Common myeloid progenitor, CD34-positive (primary cell): ENCODE results near the gene BANK1.
A peak's percentile ranks its signal among the peaks of the same experiment; 100 is the strongest.

Experiments
- CTCF ChIA-PET: fragments of 350-600 bp; sonication (Branson Sonifier 250); formaldehyde crosslinking; loops from one replicate; lab custom pipeline; 2021; ENCODE audit warnings: antibody characterized with exemption; lab: Charles Lee
- POLR2A ChIA-PET: fragments of 350-600 bp; sonication (Branson Sonifier 250); formaldehyde crosslinking; loops from one replicate; lab custom pipeline; 2021; ENCODE audit warnings: antibody characterized with exemption; lab: Charles Lee
- DNase-seq, 3 donors: peaks; one replicate each; pipeline versions ENCODE4 v3.0.0 to v3.0.0-alpha.2; 2013
- H3K27ac ChIP-seq, 2 experiments: 1 replicate in 1 of 2; 2 replicates in 1 of 2; pipeline ENCODE4 v1.7.0; 2013; ENCODE audit warnings: inconsistent platforms in 2 of 2, low read length in 2 of 2, mild to moderate bottlenecking in 2 of 2, low read depth in 1 of 2, moderate library complexity in 1 of 2; ENCODE audit not compliant: severe bottlenecking in 2 of 2, insufficient read depth in 1 of 2, poor library complexity in 1 of 2
- H3K27me3 ChIP-seq, 5 experiments: replicated peaks in 2 of 5; 1 replicate in 3 of 5; 2 replicates in 2 of 5; pipeline versions ENCODE4 v1.6.1 to v1.7.0; 2013; ENCODE audit warnings: low read length in 4 of 5, mild to moderate bottlenecking in 2 of 5, moderate library complexity in 2 of 5, inconsistent platforms in 1 of 5; ENCODE audit not compliant: insufficient read depth in 5 of 5, control insufficient read depth in 4 of 5
- H3K36me3 ChIP-seq, 4 experiments: 1 replicate in 2 of 4; 2 replicates in 2 of 4; pipeline versions ENCODE4 v1.6.1 to v1.7.0; 2013; ENCODE audit warnings: low read length in 3 of 4, control low read depth in 1 of 4, mild to moderate bottlenecking in 1 of 4; ENCODE audit not compliant: control insufficient read depth in 4 of 4, insufficient read depth in 4 of 4
- H3K4me1 ChIP-seq, 4 experiments: 1 replicate in 3 of 4; 2 replicates in 1 of 4; pipeline versions ENCODE4 v1.6.1 to v1.7.1; 2013; ENCODE audit warnings: low read length in 3 of 4, mild to moderate bottlenecking in 3 of 4, control low read depth in 1 of 4, inconsistent platforms in 1 of 4, moderate library complexity in 1 of 4; ENCODE audit not compliant: control insufficient read depth in 4 of 4, insufficient read depth in 4 of 4; ENCODE audit errors: control extremely low read depth in 1 of 4
- H3K4me3 ChIP-seq, 7 experiments: 1 replicate in 4 of 7; 2 replicates in 3 of 7; pipeline versions ENCODE4 v1.5.1 to v1.7.0; 2013; ENCODE audit warnings: mild to moderate bottlenecking in 7 of 7, low read length in 6 of 7, moderate library complexity in 6 of 7, inconsistent platforms in 2 of 7, low read depth in 2 of 7, control low read depth in 1 of 7; ENCODE audit not compliant: insufficient read depth in 4 of 7, control insufficient read depth in 1 of 7; ENCODE audit errors: extremely low read depth in 1 of 7
- H3K9me3 ChIP-seq, 5 experiments: 1 replicate in 4 of 5; 2 replicates in 1 of 5; pipeline versions ENCODE4 v1.6.1 to v1.7.1; 2013; ENCODE audit warnings: low read length in 4 of 5, mild to moderate bottlenecking in 2 of 5, inconsistent platforms in 1 of 5, low read depth in 1 of 5, moderate library complexity in 1 of 5; ENCODE audit not compliant: control insufficient read depth in 4 of 5, insufficient read depth in 2 of 5; ENCODE audit errors: control extremely low read depth in 1 of 5
- WGBS: methylation state at CpG from one replicate; pipeline ENCODE4 v1.1.5; 2013; ENCODE audit not compliant: insufficient coverage; 5-methylcytosine and 5-hydroxymethylcytosine counted together

The BANK1 gene

DNA sequence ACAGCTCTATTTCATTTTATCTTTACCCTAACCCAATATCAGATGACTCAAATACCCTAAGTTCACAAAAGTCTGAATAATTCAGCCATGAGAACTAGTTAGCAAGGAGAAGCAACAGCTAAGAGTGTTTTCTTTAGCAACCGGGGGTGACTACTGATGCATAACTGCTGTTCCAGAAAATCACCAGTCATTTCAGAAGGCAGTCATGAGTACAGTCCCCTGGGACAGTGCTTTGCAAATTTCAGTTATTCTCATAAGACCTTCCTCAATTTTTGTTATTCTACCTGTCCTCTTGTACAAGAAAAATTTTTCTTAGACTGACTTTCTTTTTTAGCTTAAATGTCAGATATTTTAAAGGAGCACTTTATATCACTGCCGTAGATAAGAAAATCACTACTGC lies 16.4 kb downstream of the BANK1 start:
- Histone ChIP-seq H3K4me1 (no peaks in the 10 kb centered on the region), H3K36me3 (no peaks in the 10 kb centered on the region), H3K27me3 (no peaks in the 10 kb centered on the region), H3K4me3 (no peak overlapping the region), H3K9me3 (no peaks in the 10 kb centered on the region), H3K27ac (no peak overlapping the region)
- ChIA-PET POLR2A (interaction anchor here (0.6 kb wide), 1 partner anchor 277 kb away, joined by 7 read pairs; no protein-coding TSS in a partner anchor), CTCF (interaction anchor here (1.3 kb wide), 1 partner anchor 9 kb away, joined by 4 read pairs; no protein-coding TSS in a partner anchor)
- WGBS = 88% methylated on average over 1 of the region's 2 CpGs
- peak in 2 of 3 donors; percentile 46 to 61 for DNase-seq

DNA sequence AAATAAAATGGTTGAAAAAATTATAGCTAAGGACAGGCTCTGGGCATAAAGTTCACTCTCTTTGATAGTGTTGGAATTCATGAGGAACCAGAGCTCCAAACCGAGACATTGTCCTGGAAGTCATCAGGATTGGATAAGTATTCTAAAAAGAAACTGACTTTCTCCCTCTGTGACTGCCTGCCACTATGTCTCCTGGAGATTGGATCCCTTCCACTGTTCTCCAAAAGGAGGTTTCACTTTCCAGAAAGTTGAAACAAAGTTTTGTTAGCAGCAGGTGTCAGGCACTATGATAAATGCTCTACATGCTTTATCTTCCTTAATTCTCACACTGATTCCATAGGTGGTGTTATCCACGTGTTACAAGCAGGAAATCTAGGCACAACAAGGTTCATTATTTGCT lies 16.8 kb downstream of the BANK1 start:
- peak in 1 of 3 donors; percentile 13 for DNase-seq
- no peak overlapping the region for H3K4me3 ChIP-seq
- H3K27ac ChIP-seq = no peak overlapping the region
- ChIA-PET POLR2A (interaction anchor here (0.6 kb wide), 1 partner anchor 276 kb away, joined by 7 read pairs; no protein-coding TSS in a partner anchor), CTCF (interaction anchor here (1.3 kb wide), 1 partner anchor 10 kb away, joined by 4 read pairs; no protein-coding TSS in a partner anchor)
- no peaks in the 10 kb centered on the region for H3K36me3 ChIP-seq
- H3K27me3 ChIP-seq = no peaks in the 10 kb centered on the region
- WGBS = 67% methylated on average over 1 of the region's 2 CpGs
- H3K4me1 ChIP-seq = no peaks in the 10 kb centered on the region
- H3K9me3 ChIP-seq = no peaks in the 10 kb centered on the region

- POLR2A ChIA-PET = no interaction called here
- 63% methylated on average over 4 of the region's 5 CpGs for WGBS
These were observed 23.1 kb downstream of the BANK1 start for GRCh38 chr4:101813604-101814003.

DNA sequence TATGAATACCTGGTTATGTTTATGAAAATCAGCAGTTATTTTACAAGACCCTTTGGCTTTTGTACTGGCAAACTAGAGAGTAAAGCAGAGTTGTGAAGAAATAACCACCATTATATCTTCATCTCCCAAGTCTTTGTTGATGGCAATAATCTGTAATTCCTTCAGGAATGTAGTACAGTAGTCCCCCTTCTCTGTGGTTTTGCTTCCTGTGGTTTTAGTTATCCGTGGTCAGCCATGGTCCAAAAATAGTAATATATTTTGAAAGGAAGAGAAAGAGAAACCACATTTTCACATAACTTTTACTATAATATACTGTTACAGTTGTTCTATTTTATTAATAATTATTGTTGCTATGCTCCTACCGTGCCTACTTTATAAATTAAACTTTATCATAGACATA lies 27.8 kb downstream of the BANK1 start:
- Histone ChIP-seq H3K27ac (no peak overlapping the region), H3K4me1 (peaks cover 4 to 11% (median 8%) of the 10 kb centered on the region in 4 experiments), H3K4me3 (peak overlapping the region in 3 of 7 experiments; percentile 0 to 53 (median 43)), H3K9me3 (peaks cover 0 to 2% (median 0%) of the 10 kb centered on the region in 5 experiments), H3K36me3 (no peaks in the 10 kb centered on the region), H3K27me3 (no peaks in the 10 kb centered on the region)
- DNase-seq = peak in 1 of 3 donors; percentile 24
- WGBS = no CpG with 5 or more reads among the region's 2 CpGs
- ChIA-PET CTCF (no interaction called here), POLR2A (no interaction called here)

More at GRCh38 chr4:101813604-101814003, 23.1 kb downstream of the BANK1 start:
- peak in 2 of 3 donors; percentile 42 to 62 for DNase-seq
- Histone ChIP-seq H3K27ac (no peak overlapping the region), H3K4me3 (peak overlapping the region in 1 of 7 experiments; percentile 27), H3K4me1 (peaks cover 0 to 6% (median 4%) of the 10 kb centered on the region in 4 experiments), H3K27me3 (no peaks in the 10 kb centered on the region), H3K9me3 (no peaks in the 10 kb centered on the region), H3K36me3 (no peaks in the 10 kb centered on the region)
- CTCF ChIA-PET = interaction anchor here (0.8 to 1.3 kb wide), 2 partner anchors 12 to 17 kb away, joined by 3 to 5 read pairs; no protein-coding TSS in a partner anchor

DNA sequence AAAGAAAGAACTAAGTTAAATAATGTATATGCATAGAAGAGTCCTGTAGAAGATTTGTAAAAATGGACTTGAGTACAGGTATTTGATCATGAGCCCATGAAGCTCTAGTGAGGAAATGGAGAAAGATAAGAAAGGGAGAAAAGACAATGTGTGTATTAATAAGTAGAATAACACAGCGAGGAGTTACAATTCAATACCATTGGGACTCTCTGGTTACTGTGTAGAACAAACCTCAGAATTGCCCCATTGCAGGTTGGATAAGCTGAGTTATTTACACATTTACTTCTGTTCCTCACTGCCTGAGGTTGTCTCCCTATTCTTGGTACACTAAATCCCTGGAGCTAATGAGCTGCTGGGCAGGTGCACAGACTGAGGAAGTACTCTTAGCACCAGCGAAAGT lies 33.3 kb downstream of the BANK1 start:
- CTCF ChIA-PET = no interaction called here
- no peak for DNase-seq
- H3K36me3 ChIP-seq = no peaks in the 10 kb centered on the region
- 100% methylated on average over 1 of the region's 2 CpGs for WGBS
- peaks cover 0 to 2% (median 0%) of the 10 kb centered on the region in 5 experiments for H3K9me3 ChIP-seq
- H3K27ac ChIP-seq = no peak overlapping the region
- H3K4me1 ChIP-seq = peaks cover 0 to 4% (median 3%) of the 10 kb centered on the region in 4 experiments
- H3K4me3 ChIP-seq = no peak overlapping the region
- POLR2A ChIA-PET = no interaction called here
- no peaks in the 10 kb centered on the region for H3K27me3 ChIP-seq

GRCh38 chr4:101824500-101824899 lies 34.0 kb downstream of the BANK1 start:
- Histone ChIP-seq H3K9me3 (peaks cover 0 to 2% (median 0%) of the 10 kb centered on the region in 5 experiments), H3K4me1 (no peaks in the 10 kb centered on the region), H3K36me3 (no peaks in the 10 kb centered on the region), H3K27ac (no peak overlapping the region), H3K4me3 (no peak overlapping the region), H3K27me3 (no peaks in the 10 kb centered on the region)
- ChIA-PET CTCF (no interaction called here), POLR2A (no interaction called here)
- DNase-seq = no peak

- ChIA-PET POLR2A (no interaction called here), CTCF (interaction anchor here (0.9 kb wide), 1 partner anchor 12 kb away, joined by 3 read pairs; no protein-coding TSS in a partner anchor)
- WGBS = no CpG with 5 or more reads among the region's 2 CpGs
These were observed 35.4 kb downstream of the BANK1 start for GRCh38 chr4:101825953-101826352.

More at GRCh38 chr4:101825953-101826352, 35.4 kb downstream of the BANK1 start:
- DNase-seq = no peak
- Histone ChIP-seq H3K4me3 (no peak overlapping the region), H3K9me3 (no peaks in the 10 kb centered on the region), H3K36me3 (no peaks in the 10 kb centered on the region), H3K4me1 (no peaks in the 10 kb centered on the region), H3K27ac (no peak overlapping the region), H3K27me3 (no peaks in the 10 kb centered on the region)
